GM10266 (cell line): Measurements from ENCODE around the gene NUDT14.

ENCODE experiments used
- DNase-seq: peaks from one replicate; pipeline ENCODE4 v3.0.0; 2012; ENCODE audit errors: extremely low spot score
- CTCF ChIP-seq: IDR thresholded peaks from 2 replicates; pipeline ENCODE4 v1.5.1; 2012; ENCODE audit warnings: mild to moderate bottlenecking, low read depth; ENCODE audit not compliant: control insufficient read depth, insufficient read depth; ENCODE audit errors: missing control alignments

Gene NUDT14

GRCh38 chr14:105168496-105168978 is 12.6 kb downstream of the NUDT14 start, which contains the start of gene JAG2:
TSS of gene JAG2 (minus strand) at chr14:105168776. CDS start at chr14:105168420, 356 bp downstream.
- TF ChIP-seq CTCF: no peak
- peak; percentile 75 for DNase-seq

GRCh38 chr14:105168093-105168420 is 13.1 kb downstream of the NUDT14 start:
- DNase-seq: no peak
- TF ChIP-seq CTCF: no peak

- TF ChIP-seq CTCF: peak; percentile 3
- no peak for DNase-seq
Measured at GRCh38 chr14:105167303-105168092, 13.6 kb downstream of the NUDT14 start.

GRCh38 chr14:105166571-105167302 is 14.4 kb downstream of the NUDT14 start:
- TF ChIP-seq CTCF: no peak
- no peak for DNase-seq

GRCh38 chr14:105165761-105166485 is 15.2 kb downstream of the NUDT14 start:
- DNase-seq: no peak
- TF ChIP-seq CTCF: no peak

- no peak for DNase-seq
- no peak for TF ChIP-seq CTCF
Measured at GRCh38 chr14:105165134-105165704, 15.9 kb downstream of the NUDT14 start.
